Ammon's horn (tissue), 1 donor: ENCODE results near the gene TBX2.
A peak's percentile ranks its signal among the peaks of the same experiment; 100 is the strongest.

Experiments used
- DNase-seq: peaks from one replicate; pipeline ENCODE4 v3.0.0-alpha.2; 2016; ENCODE audit warnings: low spot score

The TBX2 gene

GRCh38 chr17:61368832-61369450 lies 30.7 kb upstream of the TBX2 start:
- no peak for DNase-seq

- DNase-seq = no peak
These were observed 29.9 kb upstream of the TBX2 start for GRCh38 chr17:61369751-61370150.

- DNase-seq = no peak
These were observed 28.5 kb upstream of the TBX2 start for GRCh38 chr17:61371179-61371578.

GRCh38 chr17:61371606-61372005 lies 28.0 kb upstream of the TBX2 start:
- DNase-seq = no peak

GRCh38 chr17:61372436-61372835 lies 27.2 kb upstream of the TBX2 start:
- DNase-seq = no peak

- DNase-seq = no peak
These were observed 22.5 kb upstream of the TBX2 start for GRCh38 chr17:61376931-61377838.

GRCh38 chr17:61378658-61379456 lies 20.8 kb upstream of the TBX2 start:
- no peak for DNase-seq

GRCh38 chr17:61379457-61380216 lies 20.0 kb upstream of the TBX2 start:
- DNase-seq = no peak

- DNase-seq = no peak
These were observed 19.3 kb upstream of the TBX2 start for GRCh38 chr17:61380217-61380835.

GRCh38 chr17:61380836-61381525 lies 18.7 kb upstream of the TBX2 start:
- peak; percentile 37 for DNase-seq

GRCh38 chr17:61381537-61381936 lies 18.1 kb upstream of the TBX2 start:
- no peak for DNase-seq

- no peak for DNase-seq
These were observed 16.6 kb upstream of the TBX2 start for GRCh38 chr17:61382796-61383688.

- DNase-seq = no peak
These were observed 15.9 kb upstream of the TBX2 start for GRCh38 chr17:61383689-61384201.

GRCh38 chr17:61384354-61384691 lies 15.3 kb upstream of the TBX2 start:
- DNase-seq = no peak

- no peak for DNase-seq
These were observed 14.7 kb upstream of the TBX2 start for GRCh38 chr17:61384692-61385576.

GRCh38 chr17:61385577-61386236 lies 13.9 kb upstream of the TBX2 start:
- no peak for DNase-seq

- DNase-seq = no peak
These were observed 13.4 kb upstream of the TBX2 start for GRCh38 chr17:61386251-61386650.

GRCh38 chr17:61387011-61387410 lies 12.6 kb upstream of the TBX2 start:
- DNase-seq = no peak
